ENCODE data around the gene KBTBD2.

DNA sequence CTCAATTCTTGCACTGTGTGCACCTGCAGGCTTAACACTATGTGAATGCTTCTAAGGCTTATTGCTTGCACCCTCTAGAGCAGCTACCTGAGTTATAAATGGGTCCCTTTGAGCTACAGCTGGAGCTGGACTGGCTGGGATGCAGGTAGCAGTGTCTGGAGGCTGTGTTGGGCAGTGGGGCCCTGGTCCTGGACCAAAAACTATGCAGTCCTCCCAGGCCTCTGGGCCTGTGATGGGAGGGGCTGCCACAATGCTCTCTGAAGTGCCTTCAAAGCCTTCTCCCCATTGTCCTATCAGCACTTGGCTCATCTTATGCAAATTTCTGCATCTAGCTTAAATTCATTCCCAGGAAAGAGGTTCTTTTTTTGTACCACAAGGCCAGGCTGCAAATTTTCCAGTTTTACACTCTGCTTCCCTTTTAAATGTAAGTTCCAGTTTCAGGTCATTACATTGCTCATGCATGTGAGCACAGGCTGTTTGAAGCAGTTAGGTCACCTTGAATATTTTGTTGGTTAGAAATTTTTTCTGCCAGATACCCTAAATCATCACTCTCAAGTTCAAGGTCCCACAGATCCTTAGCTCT lies 26.0 kb downstream of the KBTBD2 start:
- TF ChIP-seq POLR2A (IDR thresholded peaks at IDR 0.05) (no peak), CTCF (IDR thresholded peaks at IDR 0.05) (no peak)
